GM21529 (cell line): ENCODE results near the gene NAV1.

Experiments
- ATAC-seq: cut with Tn5 transposase; IDR thresholded peaks from one replicate; pipeline ENCODE4 v1.9.1; 2021; ENCODE audit not compliant: unreplicated experiment

Gene NAV1

GRCh38 chr1:201583663-201584062 is 44.7 kb downstream of the NAV1 start:
- ATAC-seq, result no peak

- no peak for ATAC-seq
Observed at GRCh38 chr1:201584471-201585092, 45.7 kb downstream of the NAV1 start.

- no peak for ATAC-seq
Observed at GRCh38 chr1:201585093-201585483, 46.2 kb downstream of the NAV1 start.

- ATAC-seq, result no peak
Observed at GRCh38 chr1:201585901-201586300, 47.0 kb downstream of the NAV1 start.

GRCh38 chr1:201586806-201587205 is 47.9 kb downstream of the NAV1 start:
- ATAC-seq, result no peak

- ATAC-seq, result no peak
Observed at GRCh38 chr1:201587729-201588128, 48.8 kb downstream of the NAV1 start.
